ENCODE measurements around the gene CLEC9A.

The CLEC9A gene

GRCh38 chr12:10030446-10030845, at the start of gene CLEC9A:
Gene CLEC9A, plus strand, starts transcription at chr12:10030682. Its CDS starts 22,006 bp downstream, at chr12:10052688.
- in situ Hi-C loops (cut with MboI; ENCODE audit: low sequenced_read_pairs, unreplicated experiment) = no loop called here
- DNase-seq (ENCODE audit: low spot score) = no peak
- no peak for TF ChIP-seq CTCF (IDR thresholded peaks at IDR 0.05; ENCODE audit: borderline replicate concordance, control extremely low read depth, extremely low read depth, insufficient read depth, missing control alignments)

- TF ChIP-seq CTCF (IDR thresholded peaks at IDR 0.05; ENCODE audit: borderline replicate concordance, control extremely low read depth, extremely low read depth, insufficient read depth, missing control alignments) = no peak
- in situ Hi-C loops (cut with MboI; ENCODE audit: low sequenced_read_pairs, unreplicated experiment) = no loop called here
- no peak for DNase-seq (ENCODE audit: low spot score)
These were observed 38.6 kb upstream of the CLEC9A start for GRCh38 chr12:9991876-9992275.

GRCh38 chr12:9992296-9992695, 38.2 kb upstream of the CLEC9A start:
- TF ChIP-seq CTCF (IDR thresholded peaks at IDR 0.05; ENCODE audit: borderline replicate concordance, control extremely low read depth, extremely low read depth, insufficient read depth, missing control alignments) = no peak
- in situ Hi-C loops (cut with MboI; ENCODE audit: low sequenced_read_pairs, unreplicated experiment) = no loop called here
- no peak for DNase-seq (ENCODE audit: low spot score)

- in situ Hi-C loops (cut with MboI; ENCODE audit: low sequenced_read_pairs, unreplicated experiment) = no loop called here
- no peak for DNase-seq (ENCODE audit: low spot score)
- TF ChIP-seq CTCF (IDR thresholded peaks at IDR 0.05; ENCODE audit: borderline replicate concordance, control extremely low read depth, extremely low read depth, insufficient read depth, missing control alignments) = no peak
These were observed 31.5 kb upstream of the CLEC9A start, which contains the start of gene CLEC1B for GRCh38 chr12:9999016-9999415. Gene CLEC1B, minus strand, starts transcription at chr12:9999121. Its CDS starts 21 bp downstream, at chr12:9999100.

GRCh38 chr12:10001171-10001776, 29.2 kb upstream of the CLEC9A start:
- DNase-seq (ENCODE audit: low spot score) = no peak
- in situ Hi-C loops (cut with MboI; ENCODE audit: low sequenced_read_pairs, unreplicated experiment) = no loop called here
- TF ChIP-seq CTCF (IDR thresholded peaks at IDR 0.05; ENCODE audit: borderline replicate concordance, control extremely low read depth, extremely low read depth, insufficient read depth, missing control alignments) = no peak

GRCh38 chr12:10012630-10013330, 17.7 kb upstream of the CLEC9A start:
- in situ Hi-C loops (cut with MboI; ENCODE audit: low sequenced_read_pairs, unreplicated experiment) = no loop called here
- no peak for DNase-seq (ENCODE audit: low spot score)
- no peak for TF ChIP-seq CTCF (IDR thresholded peaks at IDR 0.05; ENCODE audit: borderline replicate concordance, control extremely low read depth, extremely low read depth, insufficient read depth, missing control alignments)

Data from GM13976 (cell line).